A673 (cell line): ENCODE results near the gene ADGRB2. TPM values are rescaled to one million over a fixed set of nuclear protein-coding genes. Genes with fewer than 3 reads are reported as not detected.

ENCODE experiments used
- BruUV-seq: library from RNA; stranded (reverse); fragments of 400-500 nt; replicated peaks from 2 replicates; lab custom pipeline; 2021; lab: Mats Ljungman, UMichigan
- CTCF ChIA-PET: fragments of 300-600 bp; sonication (Branson Sonifier 250); formaldehyde crosslinking; loops from one replicate; lab custom pipeline; 2022; ENCODE audit warnings: antibody characterized with exemption; lab: Charles Lee
- POLR2A ChIA-PET: fragments of 300-600 bp; sonication (Branson Sonifier 250); formaldehyde crosslinking; loops from one replicate; lab custom pipeline; 2022; ENCODE audit warnings: antibody characterized with exemption; ENCODE audit not compliant: low non-redundant PET; lab: Charles Lee
- DNase-seq: peaks from one replicate; pipeline ENCODE4 v3.0.0-alpha.2; 2015; ENCODE audit warnings: low spot score
- H3K27ac ChIP-seq: fragments of 200-600 bp; sonication (generic); 2 replicates; pipeline ENCODE4 v1.5.1; 2016; ENCODE audit warnings: mixed run types, low read depth, mild to moderate bottlenecking, mixed read lengths, antibody characterized with exemption, low read length; ENCODE audit not compliant: poor library complexity, severe bottlenecking
- H3K27me3 ChIP-seq: fragments of 200-600 bp; sonication (generic); replicated peaks from 2 replicates; pipeline ENCODE4 v1.6.1; 2017; ENCODE audit warnings: mixed run types, low read depth, mild to moderate bottlenecking, mixed read lengths, antibody characterized with exemption, low read length; ENCODE audit not compliant: insufficient read depth, poor library complexity
- H3K36me3 ChIP-seq: fragments of 200-600 bp; sonication (generic); 2 replicates; pipeline ENCODE4 v1.6.1; 2016; ENCODE audit warnings: mixed run types, mild to moderate bottlenecking, mixed read lengths, antibody characterized with exemption, low read length; ENCODE audit not compliant: insufficient read depth, poor library complexity, severe bottlenecking
- H3K4me1 ChIP-seq: fragments of 200-600 bp; sonication (generic); 2 replicates; pipeline ENCODE4 v1.6.1; 2017; ENCODE audit warnings: mixed run types, mild to moderate bottlenecking, mixed read lengths, antibody characterized with exemption, low read length; ENCODE audit not compliant: insufficient read depth, poor library complexity, severe bottlenecking
- H3K4me3 ChIP-seq: fragments of 200-600 bp; sonication (generic); 2 replicates; pipeline ENCODE4 v1.5.1; 2016; ENCODE audit warnings: low read depth, mixed run types, mild to moderate bottlenecking, mixed read lengths, low read length; ENCODE audit not compliant: poor library complexity, severe bottlenecking
- H3K9me3 ChIP-seq: fragments of 200-600 bp; sonication (generic); 2 replicates; pipeline ENCODE4 v1.6.1; 2016; ENCODE audit warnings: mixed run types, low read depth, mild to moderate bottlenecking, mixed read lengths, antibody characterized with exemption, low read length; ENCODE audit not compliant: poor library complexity, severe bottlenecking
- CTCF ChIP-seq: fragments of 300-800, 200-600 bp; sonication (generic); conservative IDR thresholded peaks from 2 replicates; pipeline ENCODE4 v1.5.1; 2017; ENCODE audit warnings: low read depth, mild to moderate bottlenecking, antibody characterized with exemption, low read length, moderate library complexity, mixed read lengths
- EZH2 ChIP-seq: fragments of 200-600 bp; sonication (generic); IDR thresholded peaks from 2 replicates; pipeline ENCODE4 v1.6.1; 2017; ENCODE audit warnings: borderline replicate concordance, low read depth, mild to moderate bottlenecking, mixed read lengths, antibody characterized with exemption, low read length; ENCODE audit not compliant: poor library complexity, severe bottlenecking
- intact Hi-C: fragments of 100-400 bp; cut with micrococcal nuclease; formaldehyde crosslinking; loops from one replicate; pipeline ENCODE4 v1.10.0; 2022; ENCODE audit not compliant: unreplicated experiment
- total RNA-seq: library from RNA; stranded (reverse); gene quantifications from 2 replicates; pipeline ENCODE4 v1.2.3, GENCODE V29; 2021

The ADGRB2 gene
- total RNA-seq, 1 experiment from 2014 or later = 5.9 TPM

GRCh38 chr1:31799196-31799894, 35.2 kb upstream of the ADGRB2 start:
- peak overlapping the region; percentile 14 for H3K27ac ChIP-seq
- POLR2A ChIA-PET = interaction anchor here (0.6 kb wide), 1 partner anchor 396 kb away, joined by 3 read pairs; no protein-coding TSS in a partner anchor

GRCh38 chr1:31798433-31799195, 34.5 kb upstream of the ADGRB2 start:
- DNase-seq = peak; percentile 72
- Histone ChIP-seq H3K4me1 (peaks cover 48% of the 10 kb centered on the region), H3K27me3 (no peaks in the 10 kb centered on the region), H3K9me3 (no peaks in the 10 kb centered on the region), H3K36me3 (no peaks in the 10 kb centered on the region), H3K27ac (peak overlapping the region; percentile 14), H3K4me3 (no peak overlapping the region)
- ChIA-PET CTCF (interaction anchor here (1.0 to 1.6 kb wide), 2 partner anchors 9 to 165 kb away, joined by 3 to 6 read pairs; no protein-coding TSS in a partner anchor), POLR2A (interaction anchor here (0.6 kb wide), 1 partner anchor 397 kb away, joined by 3 read pairs; no protein-coding TSS in a partner anchor)
- TF ChIP-seq EZH2 (no peak), CTCF (no peak)
- intact Hi-C loops = loop anchor here (5.0 kb wide), 1 partner anchor 164 kb away; no protein-coding TSS in a partner anchor
- BruUV-seq = no TSS peak

More at GRCh38 chr1:31799196-31799894, 35.2 kb upstream of the ADGRB2 start:
- no peaks in the 10 kb centered on the region for H3K36me3 ChIP-seq
- no peaks in the 10 kb centered on the region for H3K27me3 ChIP-seq
- CTCF ChIA-PET = interaction anchor here (0.6 to 1.6 kb wide), 2 partner anchors 10 to 230 kb away, joined by 4 to 6 read pairs; no protein-coding TSS in a partner anchor
- peaks cover 48% of the 10 kb centered on the region for H3K4me1 ChIP-seq
- BruUV-seq = no TSS peak
- no peak for TF ChIP-seq CTCF
- TF ChIP-seq EZH2 = no peak
- no peak for DNase-seq
- no peaks in the 10 kb centered on the region for H3K9me3 ChIP-seq
- no peak overlapping the region for H3K4me3 ChIP-seq
- intact Hi-C loops = loop anchor here (5.0 kb wide), 1 partner anchor 163 kb away; no protein-coding TSS in a partner anchor

- ChIA-PET POLR2A (no interaction called here), CTCF (interaction anchor here (1.0 kb wide), 1 partner anchor 166 kb away, joined by 3 read pairs; no protein-coding TSS in a partner anchor)
- H3K9me3 ChIP-seq = no peaks in the 10 kb centered on the region
- intact Hi-C loops = loop anchor here (5.0 kb wide), 1 partner anchor 164 kb away; no protein-coding TSS in a partner anchor
- DNase-seq = no peak
- H3K27me3 ChIP-seq = no peaks in the 10 kb centered on the region
- no peak overlapping the region for H3K27ac ChIP-seq
- H3K4me1 ChIP-seq = peaks cover 48% of the 10 kb centered on the region
- no TSS peak for BruUV-seq
- H3K36me3 ChIP-seq = no peaks in the 10 kb centered on the region
- H3K4me3 ChIP-seq = no peak overlapping the region
- no peak for TF ChIP-seq CTCF
- no peak for TF ChIP-seq EZH2
Observed at GRCh38 chr1:31798086-31798432, 33.9 kb upstream of the ADGRB2 start.
